CD4-positive, alpha-beta T cell (primary cell): ENCODE results near the gene UGGT1. TPM values are rescaled to one million over a fixed set of nuclear protein-coding genes. Genes with fewer than 3 reads are reported as not detected.

Experiments used
- ATAC-seq: fragments of 200-7000 bp; cut with Tn5 transposase; one replicate; pipeline ENCODE4 v1.10.0; 2022; ENCODE audit warnings: mild to moderate bottlenecking; ENCODE audit not compliant: poor library complexity
- CTCF ChIA-PET: fragments of 350-600 bp; sonication (Branson Sonifier 250); formaldehyde crosslinking; loops from one replicate; lab custom pipeline; 2021; ENCODE audit warnings: antibody characterized with exemption, inconsistent platforms; lab: Charles Lee
- POLR2A ChIA-PET: fragments of 350-600 bp; sonication (Branson Sonifier 250); formaldehyde crosslinking; loops from one replicate; lab custom pipeline; 2021; ENCODE audit warnings: antibody characterized with exemption, inconsistent platforms; lab: Charles Lee
- DNase-seq, 14 experiments: peaks; one replicate each; pipeline ENCODE4 v3.0.0-alpha.2; 2013 to 2020; ENCODE audit warnings: mixed read lengths in 2 of 14
- H3K27ac ChIP-seq, 2 donors: one replicate each; pipeline versions ENCODE4 v1.5.1 to v1.7.0; 2013; ENCODE audit warnings: low read length in 2 of 2, low read depth in 1 of 2, mild to moderate bottlenecking in 1 of 2
- H3K27me3 ChIP-seq, 2 experiments: 1 replicate in 1 of 2; 2 replicates in 1 of 2; pipeline versions ENCODE4 v1.6.1 to v1.7.0; 2013; ENCODE audit warnings: low read length in 2 of 2, control low read depth in 1 of 2, mild to moderate bottlenecking in 1 of 2, moderate library complexity in 1 of 2; ENCODE audit not compliant: insufficient read depth in 2 of 2, control insufficient read depth in 1 of 2
- H3K36me3 ChIP-seq: one replicate; pipeline ENCODE4 v1.6.1; 2013; ENCODE audit warnings: low read length, control low read depth; ENCODE audit not compliant: insufficient read depth
- H3K4me1 ChIP-seq: one replicate; pipeline ENCODE4 v1.6.1; 2013; ENCODE audit warnings: low read length, control low read depth; ENCODE audit not compliant: insufficient read depth
- H3K4me3 ChIP-seq: one replicate; pipeline ENCODE4 v1.5.1; 2013; ENCODE audit warnings: mild to moderate bottlenecking, low read length, moderate library complexity
- H3K9me3 ChIP-seq, 2 experiments: 1 replicate in 1 of 2; 2 replicates in 1 of 2; pipeline versions ENCODE4 v1.6.1 to v1.7.0; 2013; ENCODE audit warnings: low read length in 2 of 2, mild to moderate bottlenecking in 2 of 2, control low read depth in 1 of 2, moderate library complexity in 1 of 2; ENCODE audit not compliant: control insufficient read depth in 1 of 2, insufficient read depth in 1 of 2
- H3K27ac Mint-ChIP-seq: one replicate; pipeline ENCODE4 v1.8.0; 2020; ENCODE audit warnings: mixed read lengths
- H3K27me3 Mint-ChIP-seq: one replicate; pipeline ENCODE4 v1.8.0; 2021; ENCODE audit warnings: mixed read lengths
- H3K36me3 Mint-ChIP-seq: one replicate; pipeline ENCODE4 v1.8.0; 2021; ENCODE audit warnings: low read depth, mixed read lengths
- H3K4me1 Mint-ChIP-seq: one replicate; pipeline ENCODE4 v1.8.0; 2021; ENCODE audit warnings: low read depth, mixed read lengths
- H3K4me3 Mint-ChIP-seq: one replicate; pipeline ENCODE4 v1.8.0; 2020; ENCODE audit warnings: mild to moderate bottlenecking, mixed read lengths
- H3K9me3 Mint-ChIP-seq: one replicate; pipeline ENCODE4 v1.8.0; 2020; ENCODE audit warnings: mixed read lengths
- CTCF ChIP-seq: fragments of 200-600 bp; IDR thresholded peaks from one replicate; pipeline ENCODE4 v1.8.0; 2022; ENCODE audit warnings: antibody characterized with exemption, mild to moderate bottlenecking
- intact Hi-C, 2 experiments: fragments of 100-400 bp; cut with DNase I in 1 of 2; cut with micrococcal nuclease in 1 of 2; formaldehyde crosslinking; loops; one replicate each; pipeline versions ENCODE4 v1.15.1 to v1.9.0; 2023 to 2025; cut with DNase I, micrococcal nuclease
- total RNA-seq, 174 experiments: library from RNA in 2 of 174; stranded (reverse) in 2 of 174; gene quantifications; one replicate each; pipeline ENCODE4 v1.2.3 and lab custom pipeline; 2021 to 2026

UGGT1 gene
- total RNA-seq, 2 experiments from 2014 or later: 23.5 to 28.4 TPM

DNA sequence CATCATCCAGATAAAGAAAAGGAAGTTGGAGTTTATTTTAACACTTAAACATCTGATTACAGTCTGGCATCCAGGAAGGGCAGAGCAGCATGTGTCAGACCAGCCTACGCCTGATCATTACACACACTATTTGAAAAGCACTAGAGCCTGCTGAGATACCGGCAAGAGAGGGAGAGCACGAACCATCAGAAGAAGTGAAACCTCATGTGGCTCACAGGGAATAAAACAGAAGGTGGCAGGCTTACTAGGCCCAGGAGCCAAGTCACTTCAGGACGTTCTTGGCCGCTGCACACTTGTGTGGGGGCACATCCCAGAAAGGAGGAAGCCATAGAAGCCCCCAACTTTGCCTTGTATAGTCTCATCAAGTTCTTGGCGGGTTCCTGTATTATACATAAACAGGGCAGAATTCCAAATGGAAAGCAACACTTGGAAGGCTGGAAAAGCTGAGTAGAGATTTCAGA is 105.5 kb downstream of the UGGT1 start:
- H3K4me1 Mint-ChIP-seq: peaks cover 41% of the 10 kb centered on the region
- Histone ChIP-seq H3K27ac (no peak overlapping the region), H3K4me1 (peaks cover 17% of the 10 kb centered on the region), H3K27me3 (no peaks in the 10 kb centered on the region), H3K9me3 (no peaks in the 10 kb centered on the region), H3K4me3 (no peak overlapping the region), H3K36me3 (peaks cover 11% of the 10 kb centered on the region)
- ATAC-seq (peak; percentile 14), DNase-seq (peak in 1 of 14 experiments; percentile 6)
- H3K4me3 Mint-ChIP-seq: no peak overlapping the region
- CTCF ChIA-PET: no interaction called here
- POLR2A ChIA-PET: interaction anchor here (0.8 kb wide), 1 partner anchor 10 kb away, joined by 3 read pairs; no protein-coding TSS in a partner anchor
- intact Hi-C loops: no loop called here
- peaks cover 14% of the 10 kb centered on the region for H3K36me3 Mint-ChIP-seq
- peak overlapping the region; percentile 61 for H3K27ac Mint-ChIP-seq
- no peaks in the 10 kb centered on the region for H3K9me3 Mint-ChIP-seq
- no peak for TF ChIP-seq CTCF
- no peaks in the 10 kb centered on the region for H3K27me3 Mint-ChIP-seq

DNA sequence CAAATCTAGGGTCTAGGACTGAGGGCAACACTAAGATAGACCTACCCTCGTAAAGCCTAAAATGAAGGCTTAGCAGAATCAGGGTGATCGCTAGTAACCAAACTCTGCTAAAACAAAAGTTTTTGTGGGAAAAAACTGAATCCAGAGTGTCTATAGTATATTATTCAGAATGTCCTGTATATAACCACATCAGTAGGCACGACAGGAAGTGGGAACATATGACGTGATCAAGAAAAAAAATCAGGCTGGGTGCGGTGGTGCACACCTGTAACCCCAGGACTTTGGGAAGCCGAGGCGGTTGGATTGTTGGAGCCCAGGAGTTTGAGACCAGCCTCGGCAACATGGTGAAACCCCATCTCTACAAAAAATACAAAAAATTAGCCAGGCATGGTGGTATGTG is 106.1 kb downstream of the UGGT1 start:
- no peak overlapping the region for H3K27ac ChIP-seq
- peak overlapping the region; percentile 61 for H3K27ac Mint-ChIP-seq
- intact Hi-C loops: no loop called here

DNA sequence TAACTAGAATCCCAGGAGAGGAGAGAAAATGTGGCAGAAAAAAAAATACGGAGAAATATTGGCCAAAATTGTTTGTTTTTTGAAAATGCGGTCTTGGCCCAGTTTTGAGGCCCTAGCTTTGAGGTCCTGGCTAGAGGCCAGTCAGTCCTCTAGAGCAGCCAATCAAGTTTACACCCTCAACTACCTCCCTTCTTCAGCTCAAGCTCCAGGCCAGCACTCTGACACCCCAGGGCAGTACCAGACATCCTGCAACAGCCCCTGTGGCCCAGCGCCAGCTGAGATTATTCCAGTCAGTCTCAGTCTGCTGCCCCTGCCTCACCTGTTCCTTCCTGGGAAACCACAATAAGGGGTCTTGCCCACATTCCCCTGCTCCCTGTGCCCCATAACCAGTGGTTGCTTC is 107.7 kb downstream of the UGGT1 start:
- Histone ChIP-seq H3K27ac (no peak overlapping the region), H3K4me1 (peaks cover 17% of the 10 kb centered on the region), H3K9me3 (no peaks in the 10 kb centered on the region), H3K4me3 (no peak overlapping the region), H3K27me3 (no peaks in the 10 kb centered on the region), H3K36me3 (no peaks in the 10 kb centered on the region)
- ATAC-seq (no peak), DNase-seq (no peak)
- Mint-ChIP-seq H3K36me3 (no peaks in the 10 kb centered on the region), H3K4me1 (peaks cover 34% of the 10 kb centered on the region), H3K27me3 (no peaks in the 10 kb centered on the region), H3K4me3 (no peak overlapping the region), H3K27ac (no peak overlapping the region), H3K9me3 (no peaks in the 10 kb centered on the region)
- ChIA-PET CTCF (no interaction called here), POLR2A (no interaction called here)
- no peak for TF ChIP-seq CTCF
- intact Hi-C loops: no loop called here

More for the DNA sequence above, 106.1 kb downstream of the UGGT1 start:
- no peak overlapping the region for H3K4me3 ChIP-seq
- Mint-ChIP-seq H3K27me3 (no peaks in the 10 kb centered on the region), H3K4me1 (peaks cover 41% of the 10 kb centered on the region), H3K36me3 (peaks cover 8% of the 10 kb centered on the region), H3K9me3 (no peaks in the 10 kb centered on the region), H3K4me3 (no peak overlapping the region)
- ChIA-PET POLR2A (no interaction called here), CTCF (no interaction called here)
- H3K36me3 ChIP-seq: peaks cover 5% of the 10 kb centered on the region
- no peaks in the 10 kb centered on the region for H3K27me3 ChIP-seq
- ATAC-seq: peak; percentile 37
- H3K4me1 ChIP-seq: peaks cover 17% of the 10 kb centered on the region
- H3K9me3 ChIP-seq: no peaks in the 10 kb centered on the region
- peak in 2 of 14 experiments; percentile 19 to 26 for DNase-seq
- no peak for TF ChIP-seq CTCF
